GM19099 (cell line): ENCODE results near the gene HMGCL.

Experiments
- POLR2A ChIP-seq: IDR thresholded peaks from 3 replicates; pipeline ENCODE4 v1.6.1; 2011; ENCODE audit warnings: low read depth; ENCODE audit not compliant: insufficient read length; ENCODE audit errors: extremely low read depth

HMGCL gene

GRCh38 chr1:23803674-23804073, 21.6 kb downstream of the HMGCL start:
- TF ChIP-seq POLR2A = no peak

GRCh38 chr1:23801876-23802275, 23.4 kb downstream of the HMGCL start:
- TF ChIP-seq POLR2A = no peak

DNA sequence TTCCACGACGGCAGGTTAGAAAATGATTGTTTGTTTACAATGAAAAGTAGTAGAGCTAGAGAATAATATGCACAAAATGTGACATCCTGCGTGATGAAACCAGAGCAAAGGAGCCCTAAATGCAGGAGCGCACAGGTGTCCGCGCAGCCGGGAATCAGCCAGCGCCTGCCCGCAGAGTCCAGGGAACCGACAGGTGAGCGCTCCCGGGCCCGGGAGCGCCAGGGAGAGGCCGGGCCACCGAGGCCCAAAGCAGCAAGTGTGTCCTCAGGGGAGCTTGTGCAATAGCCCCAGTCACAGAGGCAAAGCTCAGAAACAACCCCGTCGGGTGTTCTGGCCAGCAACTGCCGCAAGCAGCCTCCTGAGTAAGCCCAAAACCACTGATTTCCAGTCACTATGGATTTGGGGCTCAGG, 23.9 kb downstream of the HMGCL start:
- no peak for TF ChIP-seq POLR2A

GRCh38 chr1:23800400-23801337, 24.6 kb downstream of the HMGCL start, which contains the start of gene GALE:
Gene GALE (minus strand): TSS chr1:23800754. CDS start chr1:23799007, 1,747 bp downstream.
- TF ChIP-seq POLR2A = peak; percentile 93

- TF ChIP-seq POLR2A = peak; percentile 37
These were observed 25.4 kb downstream of the HMGCL start for GRCh38 chr1:23799570-23800399.

DNA sequence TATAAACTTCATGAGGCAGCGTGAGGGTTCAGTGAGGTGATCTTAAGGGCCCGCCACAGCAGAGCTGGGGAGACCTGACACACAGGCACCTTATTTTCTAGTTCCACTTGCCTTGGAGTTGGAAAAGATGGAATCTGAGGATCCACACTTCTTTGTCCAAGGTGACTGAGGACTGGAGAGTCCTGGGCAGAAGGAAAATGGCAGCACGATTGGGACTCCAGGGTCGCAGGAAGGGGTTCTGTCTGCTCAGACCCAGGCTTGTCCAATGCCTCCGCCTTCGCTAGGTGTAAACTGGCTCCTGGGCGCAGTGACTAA, 26.0 kb downstream of the HMGCL start:
- TF ChIP-seq POLR2A = no peak

DNA sequence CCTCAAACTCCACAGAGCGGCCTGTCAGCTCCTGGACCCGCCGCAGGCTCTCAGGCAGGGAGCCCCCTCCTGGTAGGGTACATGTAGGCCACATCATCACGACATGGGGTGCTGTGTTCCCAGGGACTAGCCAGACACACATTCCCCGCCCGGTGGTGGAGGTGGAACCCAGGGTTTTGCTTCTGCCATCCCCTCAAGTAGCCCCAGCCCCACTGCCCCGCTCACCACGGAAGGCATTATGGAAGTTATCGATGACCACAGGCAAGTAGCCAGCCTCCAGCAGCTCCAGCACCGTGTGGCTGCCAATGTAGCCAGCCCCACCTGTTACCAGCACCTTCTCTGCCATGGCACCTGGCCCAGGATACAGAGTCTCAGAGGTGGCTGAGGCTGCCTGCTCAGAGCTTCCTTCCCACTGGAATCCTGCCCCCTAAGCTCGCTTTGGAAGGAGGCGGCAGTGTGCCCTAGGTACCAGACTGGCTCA, 26.5 kb downstream of the HMGCL start:
- TF ChIP-seq POLR2A = no peak

DNA sequence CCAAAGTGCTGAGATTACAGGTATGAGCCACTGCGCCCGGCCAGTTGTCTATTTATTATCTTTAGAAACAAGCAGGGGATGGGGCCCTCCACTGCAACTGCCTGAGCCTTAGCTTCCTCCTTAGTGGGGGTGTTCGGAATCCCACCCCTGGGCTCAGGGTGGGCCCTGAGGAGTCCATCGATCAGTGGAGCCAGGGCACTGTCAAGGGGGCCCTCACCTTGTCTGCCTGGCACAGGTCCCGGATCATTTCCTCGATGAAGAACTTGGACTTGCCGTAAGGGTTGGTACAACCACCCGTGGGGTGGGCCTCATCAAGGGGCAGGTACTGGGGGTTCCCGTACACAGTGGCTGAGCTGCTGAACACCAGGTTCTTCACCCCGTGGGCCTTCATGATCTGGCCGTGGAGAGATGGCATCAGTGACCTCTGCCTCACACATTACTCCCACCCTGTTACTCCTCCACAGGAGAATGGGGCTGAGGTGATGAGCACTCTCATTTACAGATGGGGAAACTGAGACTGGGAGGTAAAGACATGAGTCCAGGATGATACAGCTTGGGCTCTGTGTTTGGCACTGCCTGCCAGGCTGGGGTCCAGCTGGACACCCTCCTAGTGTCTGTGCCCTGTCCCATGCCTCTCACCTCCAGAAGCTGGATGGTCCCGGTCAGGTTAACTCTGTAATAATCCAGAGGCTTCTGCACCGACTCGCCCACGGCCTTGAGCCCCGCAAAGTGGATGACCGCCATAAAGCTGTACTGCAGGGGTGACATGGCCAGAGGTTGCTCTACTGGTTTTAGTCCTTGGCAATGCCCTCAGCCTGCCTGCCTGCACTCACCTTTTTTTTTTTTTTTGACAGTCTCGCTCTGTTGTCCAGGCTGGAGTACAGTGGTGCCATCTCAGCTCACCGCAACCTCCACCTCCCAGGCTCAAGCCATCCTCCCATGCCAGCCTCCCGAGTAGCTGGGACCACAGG, 27.5 kb downstream of the HMGCL start:
- no peak for TF ChIP-seq POLR2A

DNA sequence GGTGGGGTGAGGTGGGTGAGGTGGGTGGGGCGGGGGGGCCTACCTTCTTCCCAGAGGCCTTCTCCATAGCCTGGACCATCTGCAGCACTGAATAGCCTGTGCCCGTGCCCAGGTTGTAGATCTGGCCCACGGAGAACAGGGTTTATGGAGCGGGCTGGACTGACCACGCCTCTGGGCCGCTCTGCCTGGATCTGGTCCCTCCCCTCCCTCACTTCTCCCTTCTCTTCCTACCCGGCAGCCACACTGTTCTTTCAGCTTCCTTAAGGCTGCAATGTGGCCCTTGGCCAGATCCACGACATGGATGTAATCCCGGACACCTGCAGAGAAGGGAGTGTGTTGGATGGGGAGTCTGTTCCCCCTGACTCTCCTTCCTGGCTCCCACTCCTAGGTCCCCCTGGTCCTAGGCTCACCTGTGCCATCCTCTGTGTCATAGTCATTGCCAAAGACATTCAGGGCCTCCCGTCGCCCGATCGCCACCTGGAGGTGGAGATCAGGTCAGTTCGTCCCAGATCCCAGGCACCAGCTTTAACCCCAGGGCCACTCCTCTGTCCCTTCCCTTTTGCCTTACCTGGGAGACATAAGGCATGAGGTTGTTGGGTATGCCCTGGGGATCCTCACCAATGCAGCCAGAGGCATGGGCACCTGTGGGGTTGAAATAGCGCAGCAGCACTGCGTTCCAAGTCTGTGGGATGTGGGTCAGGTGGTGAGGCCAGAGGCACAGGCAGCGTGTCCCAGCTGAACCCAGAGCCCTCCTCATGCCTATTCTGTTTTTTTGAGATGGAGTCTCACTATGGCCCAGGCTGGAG, 28.6 kb downstream of the HMGCL start:
- no peak for TF ChIP-seq POLR2A

GRCh38 chr1:23795676-23796465, 29.4 kb downstream of the HMGCL start:
- TF ChIP-seq POLR2A = no peak

DNA sequence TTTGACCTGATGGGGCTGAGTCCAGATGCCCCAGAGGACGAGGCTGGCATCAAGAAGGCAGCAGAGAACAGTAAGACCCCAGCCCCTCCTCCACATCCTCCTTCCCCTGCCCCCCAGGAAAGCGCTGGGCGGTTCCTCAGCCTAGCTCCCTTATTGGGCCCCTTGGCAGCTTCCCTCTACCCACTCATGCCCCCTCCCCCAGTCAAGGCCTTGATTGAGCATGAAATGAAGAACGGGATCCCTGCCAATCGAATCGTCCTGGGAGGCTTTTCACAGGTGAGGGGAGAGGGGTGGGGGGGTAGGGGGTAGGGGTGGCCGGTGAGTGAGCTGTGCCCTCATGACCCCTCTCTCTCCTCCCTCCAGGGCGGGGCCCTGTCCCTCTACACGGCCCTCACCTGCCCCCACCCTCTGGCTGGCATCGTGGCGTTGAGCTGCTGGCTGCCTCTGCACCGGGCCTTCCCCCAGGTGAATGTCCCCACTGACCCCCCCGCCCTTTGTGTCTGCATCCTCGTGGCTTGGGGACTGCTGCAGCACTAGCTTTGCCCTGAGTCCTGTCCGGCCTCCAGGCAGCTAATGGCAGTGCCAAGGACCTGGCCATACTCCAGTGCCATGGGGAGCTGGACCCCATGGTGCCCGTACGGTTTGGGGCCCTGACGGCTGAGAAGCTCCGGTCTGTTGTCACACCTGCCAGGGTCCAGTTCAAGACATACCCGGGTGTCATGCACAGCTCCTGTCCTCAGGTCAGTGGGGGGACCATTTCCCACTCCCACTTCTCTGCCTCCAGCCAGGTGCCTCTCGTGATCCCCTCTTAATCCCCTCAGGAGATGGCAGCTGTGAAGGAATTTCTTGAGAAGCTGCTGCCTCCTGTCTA, 31.1 kb downstream of the HMGCL start:
- TF ChIP-seq POLR2A = no peak
